Common myeloid progenitor, CD34-positive (primary cell): ENCODE results near the gene PLCXD3.

Experiments
- CTCF ChIA-PET: fragments of 350-600 bp; sonication (Branson Sonifier 250); formaldehyde crosslinking; loops from one replicate; lab custom pipeline; 2021; ENCODE audit warnings: antibody characterized with exemption; lab: Charles Lee
- POLR2A ChIA-PET: fragments of 350-600 bp; sonication (Branson Sonifier 250); formaldehyde crosslinking; loops from one replicate; lab custom pipeline; 2021; ENCODE audit warnings: antibody characterized with exemption; lab: Charles Lee
- DNase-seq, 3 donors: peaks; one replicate each; pipeline versions ENCODE4 v3.0.0 to v3.0.0-alpha.2; 2013
- H3K27ac ChIP-seq, 2 experiments: 1 replicate in 1 of 2; 2 replicates in 1 of 2; pipeline ENCODE4 v1.7.0; 2013; ENCODE audit warnings: inconsistent platforms in 2 of 2, low read length in 2 of 2, mild to moderate bottlenecking in 2 of 2, low read depth in 1 of 2, moderate library complexity in 1 of 2; ENCODE audit not compliant: severe bottlenecking in 2 of 2, insufficient read depth in 1 of 2, poor library complexity in 1 of 2
- H3K27me3 ChIP-seq, 5 experiments: replicated peaks in 2 of 5; 1 replicate in 3 of 5; 2 replicates in 2 of 5; pipeline versions ENCODE4 v1.6.1 to v1.7.0; 2013; ENCODE audit warnings: low read length in 4 of 5, mild to moderate bottlenecking in 2 of 5, moderate library complexity in 2 of 5, inconsistent platforms in 1 of 5; ENCODE audit not compliant: insufficient read depth in 5 of 5, control insufficient read depth in 4 of 5
- H3K36me3 ChIP-seq, 4 experiments: 1 replicate in 2 of 4; 2 replicates in 2 of 4; pipeline versions ENCODE4 v1.6.1 to v1.7.0; 2013; ENCODE audit warnings: low read length in 3 of 4, control low read depth in 1 of 4, mild to moderate bottlenecking in 1 of 4; ENCODE audit not compliant: control insufficient read depth in 4 of 4, insufficient read depth in 4 of 4
- H3K4me1 ChIP-seq, 4 experiments: 1 replicate in 3 of 4; 2 replicates in 1 of 4; pipeline versions ENCODE4 v1.6.1 to v1.7.1; 2013; ENCODE audit warnings: low read length in 3 of 4, mild to moderate bottlenecking in 3 of 4, control low read depth in 1 of 4, inconsistent platforms in 1 of 4, moderate library complexity in 1 of 4; ENCODE audit not compliant: control insufficient read depth in 4 of 4, insufficient read depth in 4 of 4; ENCODE audit errors: control extremely low read depth in 1 of 4
- H3K4me3 ChIP-seq, 7 experiments: 1 replicate in 4 of 7; 2 replicates in 3 of 7; pipeline versions ENCODE4 v1.5.1 to v1.7.0; 2013; ENCODE audit warnings: mild to moderate bottlenecking in 7 of 7, low read length in 6 of 7, moderate library complexity in 6 of 7, inconsistent platforms in 2 of 7, low read depth in 2 of 7, control low read depth in 1 of 7; ENCODE audit not compliant: insufficient read depth in 4 of 7, control insufficient read depth in 1 of 7; ENCODE audit errors: extremely low read depth in 1 of 7
- H3K9me3 ChIP-seq, 5 experiments: 1 replicate in 4 of 5; 2 replicates in 1 of 5; pipeline versions ENCODE4 v1.6.1 to v1.7.1; 2013; ENCODE audit warnings: low read length in 4 of 5, mild to moderate bottlenecking in 2 of 5, inconsistent platforms in 1 of 5, low read depth in 1 of 5, moderate library complexity in 1 of 5; ENCODE audit not compliant: control insufficient read depth in 4 of 5, insufficient read depth in 2 of 5; ENCODE audit errors: control extremely low read depth in 1 of 5
- WGBS: methylation state at CpG from one replicate; pipeline ENCODE4 v1.1.5; 2013; ENCODE audit not compliant: insufficient coverage; 5-methylcytosine and 5-hydroxymethylcytosine counted together

Gene PLCXD3

DNA sequence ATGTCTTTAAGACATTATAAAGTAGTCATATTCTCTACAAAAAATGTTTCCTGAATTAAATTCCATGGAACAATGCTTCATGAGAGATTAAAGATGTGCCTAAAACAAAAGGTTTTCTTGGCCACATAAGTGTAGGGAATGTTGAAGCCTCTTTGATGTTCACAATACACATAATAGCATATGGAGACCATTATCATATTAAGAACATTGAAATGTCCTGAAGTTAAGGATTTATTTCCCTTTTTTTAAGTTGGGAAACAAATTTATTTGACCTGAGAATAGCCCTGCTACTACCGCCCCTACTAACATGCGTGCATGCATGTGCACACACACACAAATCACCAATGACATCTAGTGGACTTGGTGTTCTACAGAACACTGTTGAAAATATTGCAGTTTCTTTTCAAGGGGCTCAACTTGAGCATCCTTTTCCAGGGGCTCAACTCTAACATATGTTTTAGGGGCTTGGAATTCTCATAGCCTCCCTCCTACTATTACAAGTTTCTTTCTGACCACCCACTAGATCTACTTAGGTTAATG, 172.2 kb downstream of the PLCXD3 start:
- POLR2A ChIA-PET, result no interaction called here
- 100% methylated on average over 1 of the region's 2 CpGs for WGBS
- no peaks in the 10 kb centered on the region for H3K27me3 ChIP-seq

DNA sequence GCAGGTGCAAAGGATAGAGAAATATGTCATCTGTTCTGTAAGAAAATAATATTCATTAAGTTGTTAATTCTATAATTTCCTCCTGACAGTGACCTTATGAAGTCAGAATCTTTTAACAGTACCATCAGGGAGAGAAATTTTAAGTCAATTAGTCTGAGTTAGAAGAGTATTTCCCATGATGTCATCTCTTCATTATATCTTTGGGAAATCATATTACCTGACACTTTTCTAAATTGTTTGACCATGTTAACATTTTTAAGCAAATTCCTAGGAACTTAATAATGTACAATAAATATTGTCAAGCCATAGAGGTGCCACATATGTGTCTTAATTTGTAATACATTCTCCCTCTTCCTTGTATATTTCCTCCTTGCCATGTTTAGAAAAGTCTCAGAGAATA, 172.7 kb downstream of the PLCXD3 start:
- no peaks in the 10 kb centered on the region for H3K4me1 ChIP-seq
- ChIA-PET POLR2A (no interaction called here), CTCF (no interaction called here)
- no peaks in the 10 kb centered on the region for H3K36me3 ChIP-seq
- no peaks in the 10 kb centered on the region for H3K9me3 ChIP-seq
- no peak overlapping the region for H3K27ac ChIP-seq
- no peak for DNase-seq
- H3K4me3 ChIP-seq, result no peak overlapping the region
- no peaks in the 10 kb centered on the region for H3K27me3 ChIP-seq

More for the DNA sequence above, 172.2 kb downstream of the PLCXD3 start:
- CTCF ChIA-PET, result no interaction called here
- Histone ChIP-seq H3K9me3 (no peaks in the 10 kb centered on the region), H3K4me1 (no peaks in the 10 kb centered on the region), H3K36me3 (no peaks in the 10 kb centered on the region), H3K27ac (no peak overlapping the region), H3K4me3 (no peak overlapping the region)
- no peak for DNase-seq

DNA sequence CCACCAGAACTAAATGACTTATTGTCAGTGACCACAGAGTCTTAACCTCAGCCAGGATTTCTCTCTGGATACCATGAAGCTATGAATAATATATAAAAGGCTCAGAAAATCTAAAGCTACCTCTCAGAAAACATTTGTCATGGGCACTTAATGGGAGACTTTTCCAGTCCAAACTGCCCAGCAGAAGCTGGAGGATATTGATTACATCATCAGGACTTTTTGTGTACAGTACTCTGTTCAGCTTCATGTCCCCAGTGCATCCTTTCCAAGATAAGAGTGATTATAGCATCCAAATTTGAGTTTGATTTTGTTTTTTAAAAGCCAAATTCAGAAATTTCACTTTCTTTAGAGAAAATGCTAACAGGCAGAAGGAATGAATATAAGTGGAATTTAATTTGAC, 173.2 kb downstream of the PLCXD3 start:
- no peak for DNase-seq
- H3K4me1 ChIP-seq, result no peaks in the 10 kb centered on the region
- H3K9me3 ChIP-seq, result no peaks in the 10 kb centered on the region
- H3K36me3 ChIP-seq, result no peaks in the 10 kb centered on the region
- CTCF ChIA-PET, result no interaction called here
- no peak overlapping the region for H3K27ac ChIP-seq
- POLR2A ChIA-PET, result no interaction called here
- H3K4me3 ChIP-seq, result no peak overlapping the region
- no peaks in the 10 kb centered on the region for H3K27me3 ChIP-seq

GRCh38 chr5:41336471-41336870, 173.9 kb downstream of the PLCXD3 start:
- Histone ChIP-seq H3K27ac (no peak overlapping the region), H3K27me3 (no peaks in the 10 kb centered on the region), H3K9me3 (no peaks in the 10 kb centered on the region), H3K36me3 (no peaks in the 10 kb centered on the region), H3K4me3 (no peak overlapping the region), H3K4me1 (no peaks in the 10 kb centered on the region)
- CTCF ChIA-PET, result no interaction called here
- WGBS, result 100% methylated on average over 1 of the region's 1 CpG
- POLR2A ChIA-PET, result no interaction called here
- DNase-seq, result no peak

- Histone ChIP-seq H3K36me3 (no peaks in the 10 kb centered on the region), H3K4me3 (no peak overlapping the region), H3K4me1 (no peaks in the 10 kb centered on the region), H3K27ac (no peak overlapping the region), H3K27me3 (no peaks in the 10 kb centered on the region), H3K9me3 (no peaks in the 10 kb centered on the region)
- CTCF ChIA-PET, result no interaction called here
- WGBS, result 57% methylated on average over 1 of the region's 4 CpGs
- DNase-seq, result no peak
- POLR2A ChIA-PET, result no interaction called here
Observed at GRCh38 chr5:41335596-41336181, 174.7 kb downstream of the PLCXD3 start.

- WGBS, result 70% methylated on average over 4 of the region's 5 CpGs
- Histone ChIP-seq H3K27ac (no peak overlapping the region), H3K4me3 (no peak overlapping the region), H3K27me3 (no peaks in the 10 kb centered on the region), H3K36me3 (no peaks in the 10 kb centered on the region), H3K9me3 (no peaks in the 10 kb centered on the region), H3K4me1 (no peaks in the 10 kb centered on the region)
- POLR2A ChIA-PET, result no interaction called here
- CTCF ChIA-PET, result no interaction called here
- no peak for DNase-seq
Observed at GRCh38 chr5:41334758-41335157, 175.6 kb downstream of the PLCXD3 start.

DNA sequence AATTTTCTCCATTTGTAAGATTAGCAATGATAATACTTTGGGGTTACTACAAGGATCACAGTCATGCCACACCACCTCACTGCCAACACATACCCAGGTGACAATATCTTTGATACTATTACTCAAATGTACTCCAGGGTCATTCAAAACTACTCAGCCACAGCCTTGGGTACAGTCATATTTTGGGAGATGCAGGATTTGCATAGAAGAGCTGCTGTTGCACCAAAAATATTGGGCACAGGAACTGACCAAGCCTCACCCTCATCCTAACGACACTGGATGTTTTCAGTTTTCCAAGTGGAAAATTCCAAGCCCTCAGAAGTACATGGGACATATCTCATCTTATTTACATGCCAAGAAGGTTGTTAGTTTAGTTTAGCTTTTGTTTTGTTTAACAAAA, 176.2 kb downstream of the PLCXD3 start:
- WGBS, result 80% methylated on average over 1 of the region's 1 CpG
- CTCF ChIA-PET, result no interaction called here

More for the DNA sequence above, 176.2 kb downstream of the PLCXD3 start:
- Histone ChIP-seq H3K4me1 (no peaks in the 10 kb centered on the region), H3K36me3 (no peaks in the 10 kb centered on the region), H3K4me3 (no peak overlapping the region), H3K27ac (no peak overlapping the region), H3K9me3 (no peaks in the 10 kb centered on the region), H3K27me3 (no peaks in the 10 kb centered on the region)
- no peak for DNase-seq
- POLR2A ChIA-PET, result no interaction called here
